ENCODE data around the gene PYHIN1. TPM values are rescaled to one million over a fixed set of nuclear protein-coding genes. Genes with fewer than 3 reads are reported as not detected.

Gene PYHIN1
- total RNA-seq, 1 donor = 35.6 TPM

DNA sequence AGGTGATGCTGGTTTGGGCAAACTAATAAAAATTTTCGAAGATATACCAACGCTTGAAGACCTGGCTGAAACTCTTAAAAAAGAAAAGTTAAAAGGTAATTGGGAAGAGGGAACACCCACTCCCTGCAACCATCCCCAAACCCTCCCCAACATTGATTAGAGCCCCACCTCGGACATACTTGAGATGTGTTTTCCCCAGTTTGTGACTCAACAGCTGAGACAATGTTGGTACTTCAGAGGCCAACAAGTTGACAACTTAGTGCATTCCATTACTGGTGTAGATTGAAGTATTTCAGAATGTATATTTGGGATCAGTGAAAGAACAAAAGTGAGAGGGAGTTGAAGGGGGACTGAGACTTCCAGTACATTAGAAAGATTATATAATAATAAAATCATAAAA, 83.5 kb downstream of the PYHIN1 start:
- no peak overlapping the region for H3K4me3 ChIP-seq (ENCODE audit: low read length)
- no peaks in the 10 kb centered on the region for H3K9me3 ChIP-seq (ENCODE audit: low read depth, low read length)
- no peaks in the 10 kb centered on the region for H3K27me3 ChIP-seq (ENCODE audit: insufficient read depth, low read length)
- H3K4me1 ChIP-seq (ENCODE audit: insufficient read depth, low read length) = peaks cover 47% of the 10 kb centered on the region

DNA sequence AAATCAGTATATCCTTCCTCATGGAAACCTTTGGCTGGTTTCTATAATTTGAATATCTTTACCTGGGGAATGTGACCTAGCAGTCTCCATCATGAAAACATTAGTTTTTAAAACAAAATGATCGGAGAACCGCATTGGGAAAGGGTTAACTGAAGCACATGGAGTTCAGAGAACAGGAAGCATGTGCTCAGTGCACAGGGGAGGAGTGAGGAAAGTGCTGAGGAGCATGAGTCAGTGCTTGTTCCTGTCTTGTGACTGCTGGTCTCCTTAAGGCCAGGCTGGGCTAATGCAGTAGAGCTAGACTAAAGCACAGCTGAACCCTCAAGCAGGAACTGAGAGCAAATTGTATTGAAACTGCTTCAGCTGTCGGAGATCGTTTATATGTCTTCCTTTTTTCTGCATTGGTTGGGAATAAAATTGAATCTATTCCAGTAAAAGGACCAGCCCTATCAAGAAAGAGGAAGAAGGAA, 84.1 kb downstream of the PYHIN1 start:
- Histone ChIP-seq H3K27me3 (ENCODE audit: insufficient read depth, low read length) (no peaks in the 10 kb centered on the region), H3K9me3 (ENCODE audit: low read depth, low read length) (no peaks in the 10 kb centered on the region), H3K4me1 (ENCODE audit: insufficient read depth, low read length) (peaks cover 47% of the 10 kb centered on the region), H3K4me3 (ENCODE audit: low read length) (no peak overlapping the region)

DNA sequence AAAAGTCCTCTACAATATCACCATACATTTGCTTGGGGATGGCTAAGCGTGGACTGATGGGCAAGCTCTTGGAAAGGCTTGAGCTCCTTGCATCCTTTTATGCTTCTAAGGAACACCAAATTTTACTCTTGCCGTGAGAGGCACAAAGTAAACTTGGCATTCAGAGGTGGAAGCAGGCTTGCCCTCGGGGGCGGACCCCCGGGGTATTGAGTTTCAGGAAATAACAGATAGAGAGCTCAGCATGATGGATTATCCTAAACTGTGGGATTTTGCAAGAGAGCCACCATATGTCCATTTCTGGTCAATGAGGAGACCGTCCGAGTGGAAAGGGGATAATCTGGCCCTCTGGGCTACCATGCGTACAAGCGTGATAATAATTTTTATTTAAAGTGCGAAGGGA, 92.4 kb downstream of the PYHIN1 start:
- Histone ChIP-seq H3K4me3 (ENCODE audit: low read length) (no peak overlapping the region), H3K4me1 (ENCODE audit: insufficient read depth, low read length) (peaks cover 22% of the 10 kb centered on the region), H3K27me3 (ENCODE audit: insufficient read depth, low read length) (no peaks in the 10 kb centered on the region), H3K9me3 (ENCODE audit: low read depth, low read length) (no peaks in the 10 kb centered on the region)

DNA sequence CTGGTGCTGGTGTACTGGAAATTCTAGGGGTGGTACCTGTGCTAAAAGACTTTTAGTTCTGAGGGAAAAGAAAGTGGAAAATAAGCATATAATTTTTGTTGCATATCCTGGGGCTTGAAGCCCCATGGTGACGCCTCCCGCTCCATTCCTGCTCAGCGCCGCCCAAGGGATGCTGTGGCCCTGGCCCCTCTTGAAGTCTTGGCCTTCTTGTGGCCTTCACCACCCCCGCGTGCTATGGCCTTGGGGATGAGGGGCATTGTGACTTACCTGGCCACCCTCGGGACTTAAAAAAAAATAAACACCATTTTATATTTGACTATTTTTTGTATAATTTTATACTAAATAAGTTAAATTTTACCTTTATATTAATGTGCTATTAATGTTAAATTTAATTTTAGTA, 93.7 kb downstream of the PYHIN1 start:
- Histone ChIP-seq H3K9me3 (ENCODE audit: low read depth, low read length) (no peaks in the 10 kb centered on the region), H3K4me1 (ENCODE audit: insufficient read depth, low read length) (peaks cover 22% of the 10 kb centered on the region), H3K4me3 (ENCODE audit: low read length) (no peak overlapping the region), H3K27me3 (ENCODE audit: insufficient read depth, low read length) (no peaks in the 10 kb centered on the region)

Other genes with a start within 250 kb of the PYHIN1 start
- not detected for gene SPTA1, start 244.8 kb upstream of the PYHIN1 start, total RNA-seq
- gene OR6K2, start 230.9 kb upstream of the PYHIN1 start, total RNA-seq = not detected
- gene OR6K3, start 210.8 kb upstream of the PYHIN1 start, total RNA-seq = not detected
- not detected for gene OR6K6, start 176.8 kb upstream of the PYHIN1 start, total RNA-seq
- gene OR6N1, start 159.4 kb upstream of the PYHIN1 start, total RNA-seq = under 0.01 TPM
- not detected for gene OR6N2, start 150.3 kb upstream of the PYHIN1 start, total RNA-seq
- 31.8 TPM for gene MNDA, start 100.2 kb upstream of the PYHIN1 start, total RNA-seq
- 37.3 TPM for gene IFI16, start 78.4 kb downstream of the PYHIN1 start, total RNA-seq
- 2.1 TPM for gene AIM2, start 145.2 kb downstream of the PYHIN1 start, total RNA-seq
- gene CADM3, start 240.1 kb downstream of the PYHIN1 start, total RNA-seq = 0.10 TPM